Measurements from ENCODE around the gene TMBIM4.

TMBIM4 gene

GRCh38 chr12:66130267-66131066 lies 39.3 kb downstream of the TMBIM4 start, which contains the start of gene LLPH:
Gene LLPH (minus strand): TSS chr12:66130750. CDS start chr12:66129106, 1,644 bp downstream.
- peak within 1 kb of the TSS; percentile 99 for H3K4me3 ChIP-seq (ENCODE audit: low read depth, low read length)
- H3K27ac ChIP-seq (ENCODE audit: extremely low read depth, low read depth, low read length), result peak within 1 kb of the TSS; percentile 70
- ChIA-PET CTCF (interaction anchor here (0.6 to 2.8 kb wide), 4 partner anchors 23 to 824 kb away, joined by 3 to 12 read pairs (median 4); no protein-coding TSS in a partner anchor), POLR2A (interaction anchor here (0.5 to 3.3 kb wide), 8 partner anchors 9 to 1139 kb away, joined by 3 to 36 read pairs (median 4); partner anchors contain the start of genes CAND1, HELB and TMBIM4)
- H3K36me3 ChIP-seq (ENCODE audit: control insufficient read depth in 2 of 2, insufficient read depth in 1 of 2, low read length in 2 of 2), result peaks cover 32 to 40% of the 10 kb centered on the region in 2 experiments
- no peaks in the 10 kb centered on the region for H3K9me3 ChIP-seq (ENCODE audit: control insufficient read depth, insufficient read depth, low read depth, low read length)
- no peaks in the 10 kb centered on the region for H3K4me1 ChIP-seq (ENCODE audit: control insufficient read depth, insufficient read depth, low read length)
- TF ChIP-seq ZNF843 (tag by site-specific recombination; IDR thresholded peaks at IDR 0.05) (peak; percentile 45; the same call in 1 of the 2 replicates), ZNF202 (tag by site-specific recombination; IDR thresholded peaks at IDR 0.05; ENCODE audit: borderline replicate concordance) (no peak), ZNF10 (tag by site-specific recombination; IDR thresholded peaks at IDR 0.05) (no peak), REST (tag by site-specific recombination; IDR thresholded peaks at IDR 0.05) (no peak), ZNF335 (tag by site-specific recombination; conservative IDR thresholded peaks at IDR 0.05) (peak; percentile 83), ZNF292 (tag by site-specific recombination; IDR thresholded peaks at IDR 0.05; ENCODE audit: borderline replicate concordance, low read depth) (no peak), YY1 (tag by site-specific recombination; IDR thresholded peaks at IDR 0.05) (peak; percentile 75), ZBTB20 (tag by site-specific recombination; IDR thresholded peaks at IDR 0.05) (peak; percentile 68), ZNF473 (tag by site-specific recombination; IDR thresholded peaks at IDR 0.05) (no peak), ZNF175 (tag by site-specific recombination; IDR thresholded peaks at IDR 0.05) (no peak), ZNF404 (tag by site-specific recombination; IDR thresholded peaks at IDR 0.05) (no peak), REPIN1 (tag by site-specific recombination; IDR thresholded peaks at IDR 0.05; ENCODE audit: low read depth) (no peak; the same call in 1 of the 2 replicates), ZNF394 (tag by site-specific recombination; IDR thresholded peaks at IDR 0.05; ENCODE audit: borderline replicate concordance) (no peak), ZSCAN30 (tag by site-specific recombination; IDR thresholded peaks at IDR 0.05) (no peak), ZNF510 (tag by site-specific recombination; IDR thresholded peaks at IDR 0.05; ENCODE audit: insufficient replicate concordance) (no peak), ZNF37A (tag by site-specific recombination; IDR thresholded peaks at IDR 0.05) (no peak), ZIC2 (tag by site-specific recombination; IDR thresholded peaks at IDR 0.05) (peak; percentile 36; the same call in 1 of the 2 replicates), ZNF311 (tag by site-specific recombination; IDR thresholded peaks at IDR 0.05; ENCODE audit: borderline replicate concordance) (no peak), ZNF580 (tag by site-specific recombination; IDR thresholded peaks at IDR 0.05) (peak; percentile 54; the same call in 1 of the 2 replicates), ZNF777 (tag by site-specific recombination; IDR thresholded peaks at IDR 0.05; ENCODE audit: borderline replicate concordance) (no peak), PRDM2 (tag by site-specific recombination; IDR thresholded peaks at IDR 0.05; ENCODE audit: borderline replicate concordance) (no peak), ZNF174 (tag by site-specific recombination; IDR thresholded peaks at IDR 0.05) (no peak), GLI4 (tag by site-specific recombination; IDR thresholded peaks at IDR 0.05) (no peak), ZSCAN16 (tag by site-specific recombination; IDR thresholded peaks at IDR 0.05) (no peak), OVOL3 (tag by site-specific recombination; IDR thresholded peaks at IDR 0.05) (no peak), SCRT2 (tag by site-specific recombination; IDR thresholded peaks at IDR 0.05) (peak; percentile 85), KLF9 (tag by site-specific recombination; IDR thresholded peaks at IDR 0.05; ENCODE audit: low read depth) (0 out of 2 replicates have a peak, but pooled peaks have one; percentile 27)
